Hepatocyte (in vitro differentiated cells): ENCODE results near the gene CXorf65. TPM values are rescaled to one million over a fixed set of nuclear protein-coding genes. Genes with fewer than 3 reads are reported as not detected.
A peak's percentile ranks its signal among the peaks of the same experiment; 100 is the strongest.

Source experiments
- DNase-seq: peaks from one replicate; pipeline ENCODE4 v3.0.0-alpha.2; 2016; ENCODE audit warnings: low spot score
- H2AFZ ChIP-seq: fragments of 200-600 bp; sonication (generic); 2 replicates; pipeline ENCODE4 v1.6.0; 2016; ENCODE audit warnings: antibody characterized with exemption, mild to moderate bottlenecking
- H3K27ac ChIP-seq: fragments of 200-600 bp; sonication (generic); 2 replicates; pipeline ENCODE4 v1.5.1; 2016; ENCODE audit warnings: mild to moderate bottlenecking
- H3K27me3 ChIP-seq: fragments of 200-600 bp; sonication (generic); 2 replicates; pipeline ENCODE4 v1.6.1; 2016
- H3K36me3 ChIP-seq: fragments of 200-600 bp; sonication (generic); replicated peaks from 2 replicates; pipeline ENCODE4 v1.5.1; 2016; ENCODE audit warnings: low read depth; ENCODE audit not compliant: insufficient read depth
- H3K4me1 ChIP-seq: fragments of 200-600 bp; sonication (generic); 2 replicates; pipeline ENCODE4 v1.5.1; 2016; ENCODE audit warnings: mild to moderate bottlenecking, moderate library complexity; ENCODE audit not compliant: insufficient read depth
- H3K4me2 ChIP-seq: fragments of 200-600 bp; sonication (generic); 2 replicates; pipeline ENCODE4 v1.6.0; 2016
- H3K4me3 ChIP-seq: fragments of 200-600 bp; sonication (generic); 2 replicates; pipeline ENCODE4 v1.5.1; 2016; ENCODE audit warnings: mild to moderate bottlenecking
- H3K79me2 ChIP-seq: fragments of 200-600 bp; sonication (generic); 2 replicates; pipeline ENCODE4 v1.6.0; 2017; ENCODE audit warnings: mild to moderate bottlenecking
- H3K9me2 ChIP-seq: fragments of 200-600 bp; sonication (generic); replicated peaks from 2 replicates; pipeline ENCODE4 v1.6.0; 2017; ENCODE audit warnings: mild to moderate bottlenecking; ENCODE audit not compliant: insufficient read depth
- H3K9me3 ChIP-seq: fragments of 200-600 bp; sonication (generic); 2 replicates; pipeline ENCODE4 v1.5.1; 2016; ENCODE audit warnings: low read depth, mild to moderate bottlenecking
- H4K20me1 ChIP-seq: fragments of 200-600 bp; sonication (generic); 2 replicates; pipeline ENCODE4 v1.6.0; 2016; ENCODE audit warnings: mild to moderate bottlenecking; ENCODE audit not compliant: insufficient read depth, poor library complexity, severe bottlenecking
- EZH2 ChIP-seq: fragments of 200-600 bp; sonication (generic); IDR thresholded peaks from 2 replicates; pipeline ENCODE4 v1.6.1; 2016; ENCODE audit warnings: antibody characterized with exemption, mild to moderate bottlenecking, borderline replicate concordance
- EZH2phosphoT487 ChIP-seq: fragments of 200-600 bp; sonication (generic); IDR thresholded peaks from one replicate; pipeline ENCODE4 v1.6.1; 2018; ENCODE audit warnings: antibody characterized with exemption, mild to moderate bottlenecking, low read depth, moderate library complexity; ENCODE audit not compliant: unreplicated experiment, severe bottlenecking
- WGBS: methylation state at CpG from one replicate; pipeline ENCODE4 v1.1.6; 2016; ENCODE audit warnings: low lambda C conversion rate; ENCODE audit errors: missing lambda C conversion rate; 5-methylcytosine and 5-hydroxymethylcytosine counted together
- polyA plus RNA-seq: library from polyadenylated mRNA; unstranded; fragments of >200 nt; fragmentation: Nextera tagmentation; extraction: Ambion mirVana; gene quantifications from 2 replicates; pipeline ENCODE4 v1.2.1, GENCODE V29; 2016
- total RNA-seq: library from RNA; depleted of rRNA; stranded (reverse); fragments of >200 nt; gene quantifications from 2 replicates; pipeline ENCODE4 v1.2.3, GENCODE V29; 2014
- TF ChIP-seq, protein P1 (sequence below): fragments of 200-600 bp; sonication (generic); IDR thresholded peaks from 2 replicates; pipeline ENCODE4 v1.5.1; 2016; ENCODE audit warnings: antibody characterized with exemption, mild to moderate bottlenecking; ENCODE audit not compliant: poor library complexity

Gene CXorf65
- total and polyA plus RNA-seq, 2 experiments from 2014 or later = not detected

DNA sequence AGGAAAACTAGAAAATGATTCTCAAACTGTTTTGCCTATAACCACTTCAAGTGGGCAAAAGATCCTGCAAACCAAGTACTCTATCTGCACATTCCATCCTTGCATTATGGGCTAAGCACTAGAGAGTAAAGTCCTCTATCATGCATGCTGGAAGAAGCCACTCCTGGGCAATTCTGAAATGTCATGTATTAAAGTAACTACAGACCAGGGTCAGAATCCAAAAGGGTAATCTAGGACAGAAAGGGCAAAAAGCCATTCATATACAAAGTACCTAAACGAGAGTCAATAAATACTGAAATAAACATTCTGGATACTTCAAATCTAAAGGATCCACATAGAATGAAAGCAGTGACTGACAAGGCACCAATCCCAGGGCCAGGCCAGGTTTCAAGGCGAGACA is 39.5 kb downstream of the CXorf65 start:
- H3K4me2 ChIP-seq = peak overlapping the region; percentile 73
- peak overlapping the region; percentile 64 for H3K4me3 ChIP-seq
- peak; percentile 7 for DNase-seq
- H3K27ac ChIP-seq = peak overlapping the region; percentile 95
- TF ChIP-seq, protein P1, sequence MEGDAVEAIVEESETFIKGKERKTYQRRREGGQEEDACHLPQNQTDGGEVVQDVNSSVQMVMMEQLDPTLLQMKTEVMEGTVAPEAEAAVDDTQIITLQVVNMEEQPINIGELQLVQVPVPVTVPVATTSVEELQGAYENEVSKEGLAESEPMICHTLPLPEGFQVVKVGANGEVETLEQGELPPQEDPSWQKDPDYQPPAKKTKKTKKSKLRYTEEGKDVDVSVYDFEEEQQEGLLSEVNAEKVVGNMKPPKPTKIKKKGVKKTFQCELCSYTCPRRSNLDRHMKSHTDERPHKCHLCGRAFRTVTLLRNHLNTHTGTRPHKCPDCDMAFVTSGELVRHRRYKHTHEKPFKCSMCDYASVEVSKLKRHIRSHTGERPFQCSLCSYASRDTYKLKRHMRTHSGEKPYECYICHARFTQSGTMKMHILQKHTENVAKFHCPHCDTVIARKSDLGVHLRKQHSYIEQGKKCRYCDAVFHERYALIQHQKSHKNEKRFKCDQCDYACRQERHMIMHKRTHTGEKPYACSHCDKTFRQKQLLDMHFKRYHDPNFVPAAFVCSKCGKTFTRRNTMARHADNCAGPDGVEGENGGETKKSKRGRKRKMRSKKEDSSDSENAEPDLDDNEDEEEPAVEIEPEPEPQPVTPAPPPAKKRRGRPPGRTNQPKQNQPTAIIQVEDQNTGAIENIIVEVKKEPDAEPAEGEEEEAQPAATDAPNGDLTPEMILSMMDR = no peak
- TF ChIP-seq EZH2 = no peak
- no peak for TF ChIP-seq EZH2phosphoT487
- H3K9me2 ChIP-seq = no peaks in the 10 kb centered on the region
- H2AFZ ChIP-seq = peak overlapping the region; percentile 67
- H3K36me3 ChIP-seq = no peaks in the 10 kb centered on the region
- no peaks in the 10 kb centered on the region for H3K27me3 ChIP-seq
- peaks cover 44% of the 10 kb centered on the region for H3K79me2 ChIP-seq
- H3K9me3 ChIP-seq = no peaks in the 10 kb centered on the region
- 33% methylated on average over 2 of the region's 2 CpGs for WGBS
- H4K20me1 ChIP-seq = no peaks in the 10 kb centered on the region
- H3K4me1 ChIP-seq = peaks cover 5% of the 10 kb centered on the region

- H2AFZ ChIP-seq = no peak overlapping the region
- H4K20me1 ChIP-seq = no peaks in the 10 kb centered on the region
- no peaks in the 10 kb centered on the region for H3K36me3 ChIP-seq
- H3K27ac ChIP-seq = no peak overlapping the region
- H3K79me2 ChIP-seq = peaks cover 25% of the 10 kb centered on the region
- no peak for DNase-seq
- no peaks in the 10 kb centered on the region for H3K9me3 ChIP-seq
- H3K9me2 ChIP-seq = no peaks in the 10 kb centered on the region
- no peaks in the 10 kb centered on the region for H3K4me1 ChIP-seq
- TF ChIP-seq EZH2phosphoT487 (no peak), EZH2 (no peak)
- TF ChIP-seq, protein P1 = no peak
- no peak overlapping the region for H3K4me2 ChIP-seq
- no peaks in the 10 kb centered on the region for H3K27me3 ChIP-seq
- no peak overlapping the region for H3K4me3 ChIP-seq
Observed at GRCh38 chrX:71060127-71060526, 46.4 kb downstream of the CXorf65 start.

GRCh38 chrX:71057848-71058530 is 48.6 kb downstream of the CXorf65 start:
- H4K20me1 ChIP-seq = no peaks in the 10 kb centered on the region
- H2AFZ ChIP-seq = no peak overlapping the region
- TF ChIP-seq EZH2 = no peak
- TF ChIP-seq EZH2phosphoT487 = no peak
- TF ChIP-seq, protein P1 = no peak
- H3K79me2 ChIP-seq = peaks cover 4% of the 10 kb centered on the region
- no peaks in the 10 kb centered on the region for H3K9me3 ChIP-seq
- no peak overlapping the region for H3K27ac ChIP-seq
- H3K4me1 ChIP-seq = no peaks in the 10 kb centered on the region
- 75% methylated on average over 2 of the region's 3 CpGs for WGBS
- H3K36me3 ChIP-seq = no peaks in the 10 kb centered on the region
- no peak overlapping the region for H3K4me3 ChIP-seq
- no peak overlapping the region for H3K4me2 ChIP-seq
- DNase-seq = no peak
- no peaks in the 10 kb centered on the region for H3K9me2 ChIP-seq
- no peaks in the 10 kb centered on the region for H3K27me3 ChIP-seq

- DNase-seq = no peak
- H3K9me2 ChIP-seq = no peaks in the 10 kb centered on the region
- H4K20me1 ChIP-seq = no peaks in the 10 kb centered on the region
- no peak overlapping the region for H3K27ac ChIP-seq
- H3K9me3 ChIP-seq = no peaks in the 10 kb centered on the region
- no peaks in the 10 kb centered on the region for H3K4me1 ChIP-seq
- TF ChIP-seq EZH2 (no peak), EZH2phosphoT487 (no peak)
- TF ChIP-seq, protein P1 = no peak
- no peaks in the 10 kb centered on the region for H3K27me3 ChIP-seq
- no peaks in the 10 kb centered on the region for H3K36me3 ChIP-seq
- no peaks in the 10 kb centered on the region for H3K79me2 ChIP-seq
- no peak overlapping the region for H2AFZ ChIP-seq
- H3K4me2 ChIP-seq = no peak overlapping the region
- no peak overlapping the region for H3K4me3 ChIP-seq
Observed at GRCh38 chrX:71056867-71057266, 49.7 kb downstream of the CXorf65 start.
